ENCODE results near the gene LILRA6.

- peak in 1 of 6 experiments; percentile 15 for TF ChIP-seq CTCF (IDR thresholded peaks at IDR 0.05)
- TF ChIP-seq POLR2AphosphoS5 (IDR thresholded peaks at IDR 0.05): peak; percentile 72 to 90
- TF ChIP-seq POLR2A (IDR thresholded peaks at IDR 0.05): peak in 3 of 4 donors; percentile 34 to 81 (median 79)
- TF ChIP-seq EP300 (IDR thresholded peaks at IDR 0.05): peak in 1 of 4 donors; percentile 76
These were observed 52.7 kb downstream of the LILRA6 start for GRCh38 chr19:54189735-54190502.
